Endodermal cell (in vitro differentiated cells): ENCODE data around the gene PADI3. TPM values are rescaled to one million over a fixed set of nuclear protein-coding genes. Genes with fewer than 3 reads are reported as not detected.

Experiments
- DNase-seq: peaks from one replicate; pipeline ENCODE4 v3.0.0-alpha.2; 2017
- H3K27ac ChIP-seq: 2 replicates; pipeline ENCODE4 v1.5.1; 2013; ENCODE audit warnings: mild to moderate bottlenecking, low read depth, low read length, moderate library complexity
- H3K27me3 ChIP-seq: 2 replicates; pipeline ENCODE4 v1.6.1; 2013; ENCODE audit warnings: mild to moderate bottlenecking, low read length, moderate library complexity; ENCODE audit not compliant: insufficient read depth, control insufficient read depth, poor library complexity, severe bottlenecking
- H3K36me3 ChIP-seq: 2 replicates; pipeline ENCODE4 v1.7.0; 2013; ENCODE audit warnings: mild to moderate bottlenecking, low read length, moderate library complexity; ENCODE audit not compliant: control insufficient read depth, insufficient read depth
- H3K4me1 ChIP-seq: one replicate; pipeline ENCODE4 v1.7.0; 2013; ENCODE audit warnings: low read length; ENCODE audit not compliant: control insufficient read depth, insufficient read depth
- H3K4me3 ChIP-seq: 2 replicates; pipeline ENCODE4 v1.5.1; 2013; ENCODE audit warnings: mild to moderate bottlenecking, low read length, moderate library complexity
- H3K9ac ChIP-seq: 2 replicates; pipeline ENCODE4 v1.6.1; 2013; ENCODE audit warnings: mild to moderate bottlenecking, low read length, moderate library complexity; ENCODE audit not compliant: poor library complexity, severe bottlenecking; ENCODE audit errors: extremely low read depth
- H3K9me3 ChIP-seq: 2 replicates; pipeline ENCODE4 v1.6.1; 2013; ENCODE audit warnings: mild to moderate bottlenecking, low read length, moderate library complexity; ENCODE audit not compliant: control insufficient read depth
- H3K27ac Mint-ChIP-seq: 2 replicates; pipeline ENCODE4 v1.8.0; 2020; ENCODE audit warnings: mixed read lengths
- H3K27me3 Mint-ChIP-seq: 2 replicates; pipeline ENCODE4 v1.8.0; 2021; ENCODE audit warnings: mild to moderate bottlenecking, mixed read lengths; ENCODE audit not compliant: insufficient read depth
- H3K36me3 Mint-ChIP-seq: 2 replicates; pipeline ENCODE4 v1.8.0; 2020; ENCODE audit warnings: low read depth, mixed read lengths
- H3K4me1 Mint-ChIP-seq: 2 replicates; pipeline ENCODE4 v1.8.0; 2020; ENCODE audit warnings: mixed read lengths
- H3K4me3 Mint-ChIP-seq: 2 replicates; pipeline ENCODE4 v1.8.0; 2020; ENCODE audit warnings: mild to moderate bottlenecking, moderate library complexity, mixed read lengths
- H3K9me3 Mint-ChIP-seq: 2 replicates; pipeline ENCODE4 v1.8.0; 2020; ENCODE audit warnings: mild to moderate bottlenecking, mixed read lengths
- CTCF ChIP-seq: fragments of 200-600 bp; sonication (generic); conservative IDR thresholded peaks from 2 replicates; pipeline ENCODE4 v1.5.0; 2021; ENCODE audit warnings: antibody characterized with exemption, mild to moderate bottlenecking
- WGBS, 2 experiments: methylation state at CpG; one replicate each; pipeline versions ENCODE4 v1.1.5 to v1.1.7; 2013; ENCODE audit warnings: missing lambda C conversion rate in 2 of 2, mixed read lengths in 1 of 2; ENCODE audit not compliant: insufficient coverage in 1 of 2, insufficient read length in 1 of 2; 5-methylcytosine and 5-hydroxymethylcytosine counted together
- total RNA-seq, 2 donors: library from RNA; stranded (reverse); fragmentation: NEBNext Ultra II Directional in 1 of 2; extraction: Animal tissue kit (Norgen Biotek cat#: 25700) in 1 of 2; gene quantifications; 2 replicates in 1 of 2; 3 replicates in 1 of 2; pipeline ENCODE4 v1.2.1, GENCODE V29; 2021

The PADI3 gene
- total RNA-seq, 2 donors from 2014 or later = 0.29 to 0.33 TPM

- H3K27me3 Mint-ChIP-seq = no peaks in the 10 kb centered on the region
- no peaks in the 10 kb centered on the region for H3K9me3 ChIP-seq
- H3K36me3 ChIP-seq = no peaks in the 10 kb centered on the region
- no peaks in the 10 kb centered on the region for H3K4me1 Mint-ChIP-seq
- no peaks in the 10 kb centered on the region for H3K4me1 ChIP-seq
- H3K4me3 ChIP-seq = no peak overlapping the region
- H3K27me3 ChIP-seq = no peaks in the 10 kb centered on the region
- WGBS, 2 experiments = 86 to 95% methylated on average over 2 of the region's 2 CpGs
- H3K9ac ChIP-seq = no peak overlapping the region
- no peak overlapping the region for H3K27ac ChIP-seq
- peaks cover 10% of the 10 kb centered on the region for H3K9me3 Mint-ChIP-seq
- no peak overlapping the region for H3K27ac Mint-ChIP-seq
- DNase-seq = peak; percentile 78
- peak; percentile 63 for TF ChIP-seq CTCF
- H3K4me3 Mint-ChIP-seq = no peak overlapping the region
- no peaks in the 10 kb centered on the region for H3K36me3 Mint-ChIP-seq
Observed at GRCh38 chr1:17265162-17265561, 16.3 kb downstream of the PADI3 start.

- Mint-ChIP-seq H3K27me3 (no peaks in the 10 kb centered on the region), H3K27ac (no peak overlapping the region), H3K4me3 (no peak overlapping the region)
Observed at GRCh38 chr1:17265950-17266349, 17.1 kb downstream of the PADI3 start.

GRCh38 chr1:17270891-17271765 is 22.2 kb downstream of the PADI3 start:
- Mint-ChIP-seq H3K27ac (no peak overlapping the region), H3K27me3 (no peaks in the 10 kb centered on the region)

More at GRCh38 chr1:17265950-17266349, 17.1 kb downstream of the PADI3 start:
- Histone ChIP-seq H3K27ac (no peak overlapping the region), H3K36me3 (no peaks in the 10 kb centered on the region), H3K27me3 (no peaks in the 10 kb centered on the region), H3K9ac (no peak overlapping the region), H3K4me3 (no peak overlapping the region), H3K4me1 (no peaks in the 10 kb centered on the region), H3K9me3 (no peaks in the 10 kb centered on the region)
- Mint-ChIP-seq H3K36me3 (no peaks in the 10 kb centered on the region), H3K9me3 (peaks cover 10% of the 10 kb centered on the region), H3K4me1 (no peaks in the 10 kb centered on the region)
- TF ChIP-seq CTCF = no peak
- 90 to 91% methylated on average over 4 of the region's 4 CpGs for whole genome bisulfite sequencing, 2 experiments
- no peak for DNase-seq

More at GRCh38 chr1:17270891-17271765, 22.2 kb downstream of the PADI3 start:
- Histone ChIP-seq H3K36me3 (no peaks in the 10 kb centered on the region), H3K4me3 (no peak overlapping the region), H3K4me1 (no peaks in the 10 kb centered on the region), H3K27ac (no peak overlapping the region), H3K9me3 (no peaks in the 10 kb centered on the region), H3K9ac (no peak overlapping the region), H3K27me3 (no peaks in the 10 kb centered on the region)
- WGBS, 2 experiments = 91 to 92% methylated on average over 20 to 23 of the region's 23 CpGs
- DNase-seq = no peak
- Mint-ChIP-seq H3K9me3 (no peaks in the 10 kb centered on the region), H3K4me1 (no peaks in the 10 kb centered on the region), H3K4me3 (no peak overlapping the region), H3K36me3 (no peaks in the 10 kb centered on the region)
- TF ChIP-seq CTCF = peak; percentile 11
